HL-60/S4 treated with retinoic acid at 250 ng/mL for 4 days and 3 days (cell line): Measurements from ENCODE around the gene SIM1.

Source experiments
- in situ Hi-C: fragments of 300-500 bp; cut with MboI; formaldehyde crosslinking; loops from 2 replicates; pipeline ENCODE4 v1.7.0; 2022; ENCODE audit warnings: low sequenced_read_pairs

The SIM1 gene

DNA sequence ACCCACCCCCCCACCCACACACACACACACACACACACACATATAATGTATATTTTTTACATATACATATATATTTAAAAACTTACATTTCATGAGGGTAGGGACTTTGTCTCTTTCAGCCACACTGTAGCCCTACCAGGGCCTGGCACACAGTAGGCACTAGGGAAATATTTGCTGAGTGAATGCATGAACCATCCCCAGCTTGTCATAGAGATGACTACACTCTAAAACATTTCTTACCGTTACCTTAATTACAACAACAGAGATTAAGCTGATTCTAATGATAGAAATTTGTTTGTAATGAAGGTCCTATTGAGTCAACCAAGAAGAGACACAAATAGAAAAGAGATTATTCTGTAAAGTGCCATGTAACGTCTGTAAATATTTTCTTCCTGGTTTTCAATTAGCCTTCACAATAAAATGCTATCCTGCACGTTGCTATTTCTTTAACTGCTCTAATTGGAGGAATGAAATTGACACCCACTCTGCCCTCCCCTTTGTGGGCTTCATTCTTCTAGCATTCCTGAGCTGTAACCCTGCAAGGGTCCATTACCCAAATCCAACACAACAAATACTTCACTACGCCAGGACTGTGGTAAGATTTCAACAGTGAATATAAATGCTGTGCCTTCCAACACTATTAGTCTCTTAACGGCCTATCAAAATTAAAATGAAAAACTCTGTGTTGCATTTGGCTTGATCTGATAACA is 30.8 kb downstream of the SIM1 start:
- in situ Hi-C loops = no loop called here

DNA sequence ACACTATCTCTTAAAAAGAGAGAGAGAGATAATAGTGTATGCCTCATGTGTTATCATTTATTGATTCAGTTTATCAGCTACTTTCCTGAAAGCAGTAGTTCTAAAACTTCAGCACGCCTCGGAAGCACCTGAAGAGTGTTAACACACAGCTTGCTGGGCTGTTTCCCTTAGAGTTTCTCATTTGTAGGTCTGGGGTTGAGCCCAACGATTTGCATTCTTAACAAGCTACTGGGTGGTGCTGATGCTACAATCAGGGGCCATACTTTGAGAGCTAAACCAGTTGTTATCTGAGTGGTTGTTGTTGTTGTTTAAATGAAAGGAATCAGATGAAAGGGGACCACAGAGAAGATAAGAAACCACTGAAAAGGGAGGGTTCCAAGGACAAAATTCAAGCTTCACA is 32.6 kb downstream of the SIM1 start:
- in situ Hi-C loops = no loop called here

DNA sequence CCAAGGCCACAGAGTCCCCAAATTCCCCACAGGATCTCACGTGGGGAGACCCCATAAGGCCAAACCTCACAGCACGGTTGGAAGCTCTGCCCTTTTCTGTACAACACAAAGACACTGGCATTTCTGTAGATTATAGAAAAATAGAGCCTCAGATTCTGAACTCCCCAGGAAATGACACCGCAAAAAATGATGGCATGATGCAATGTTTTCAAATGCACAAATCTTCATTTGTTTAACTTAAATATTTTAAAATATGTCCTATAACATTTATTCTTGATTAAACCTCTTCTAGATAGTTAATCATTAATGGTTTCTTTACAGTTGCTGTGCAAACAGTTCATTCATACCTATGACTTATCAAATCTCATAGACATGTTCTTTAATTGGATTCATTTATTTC is 33.8 kb downstream of the SIM1 start:
- in situ Hi-C loops = no loop called here

DNA sequence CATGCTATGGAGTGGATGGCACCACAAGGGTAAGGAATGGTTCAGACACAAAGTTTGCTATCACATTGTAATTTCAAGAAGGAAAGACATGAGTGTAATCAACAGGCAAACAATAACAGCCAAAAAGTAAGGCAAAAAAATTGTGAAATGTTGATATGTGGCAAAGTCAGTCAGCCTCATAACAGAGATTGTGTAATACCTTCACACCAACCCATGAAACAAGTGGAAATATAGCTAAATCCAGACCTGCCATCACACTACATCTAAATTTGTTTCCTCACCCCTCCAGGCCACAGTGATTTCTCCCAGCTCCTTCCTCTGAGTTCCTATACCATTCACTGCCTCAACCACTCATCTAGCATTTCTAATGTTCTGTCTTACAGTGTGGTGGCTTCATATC is 37.3 kb downstream of the SIM1 start:
- in situ Hi-C loops = no loop called here

DNA sequence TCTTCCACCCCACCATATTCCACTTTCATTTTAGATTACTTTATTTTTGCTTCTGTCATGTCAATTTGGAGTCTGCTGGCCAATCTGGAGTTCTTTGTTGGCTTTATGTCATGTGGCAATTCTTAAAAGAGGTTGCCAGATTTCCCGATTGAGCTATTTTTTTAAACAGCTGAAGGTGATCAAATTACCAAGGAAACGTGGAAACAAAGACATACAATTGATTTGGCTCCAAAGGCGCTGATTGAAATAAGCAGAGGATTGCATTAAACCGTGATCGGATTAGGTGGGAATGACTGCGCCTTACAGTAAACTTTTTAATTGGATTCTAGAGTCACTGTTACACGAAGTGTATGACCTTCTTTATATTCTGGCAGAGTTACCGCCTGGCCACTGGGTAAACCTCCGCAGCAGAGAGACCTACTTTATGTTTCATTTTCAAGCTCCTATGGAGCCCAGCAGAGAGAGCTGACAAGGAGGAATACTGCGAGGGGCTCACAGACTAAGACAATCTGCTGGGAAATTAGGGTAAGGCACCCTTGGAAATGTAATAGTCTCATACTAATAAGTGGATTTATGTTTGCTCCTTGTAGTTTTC is 37.9 kb downstream of the SIM1 start:
- in situ Hi-C loops = no loop called here

DNA sequence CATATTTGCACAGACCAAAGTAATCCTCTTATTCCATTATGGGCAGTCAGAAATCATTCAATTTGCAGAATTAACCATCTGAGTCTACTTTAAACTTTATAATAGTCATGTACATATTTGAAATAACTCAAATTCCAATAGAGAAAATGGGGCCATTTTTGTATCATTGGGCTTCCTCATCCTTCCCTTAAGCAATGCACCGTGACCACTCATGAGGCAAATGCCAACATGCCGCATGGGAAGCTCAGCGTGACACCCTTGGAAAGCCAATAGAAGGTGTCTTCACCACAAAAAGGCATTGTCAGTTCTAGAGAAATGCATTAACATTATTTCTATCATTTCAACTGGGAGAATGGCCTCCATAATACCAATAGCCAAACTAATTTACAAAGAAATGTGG is 38.5 kb downstream of the SIM1 start:
- in situ Hi-C loops = no loop called here

DNA sequence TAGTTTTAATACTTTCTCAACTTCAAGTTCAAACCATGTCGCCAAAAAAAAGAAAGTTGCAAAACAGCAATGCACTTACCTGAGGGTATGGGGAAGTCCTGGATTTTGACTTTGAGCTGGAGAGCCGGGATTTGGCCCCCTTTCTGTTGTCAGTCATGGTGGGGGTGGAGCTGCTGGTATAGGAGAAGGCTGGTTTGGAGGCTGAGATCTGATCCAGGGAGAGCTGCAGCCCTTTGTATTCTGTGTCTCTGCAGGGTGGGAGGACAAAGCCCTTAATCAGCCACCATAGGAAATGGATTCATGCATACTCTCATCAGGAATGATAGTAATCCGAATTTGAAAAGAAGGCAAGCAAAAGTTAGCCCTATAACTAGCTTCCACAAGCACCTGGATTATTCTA is 44.0 kb downstream of the SIM1 start:
- in situ Hi-C loops = no loop called here

DNA sequence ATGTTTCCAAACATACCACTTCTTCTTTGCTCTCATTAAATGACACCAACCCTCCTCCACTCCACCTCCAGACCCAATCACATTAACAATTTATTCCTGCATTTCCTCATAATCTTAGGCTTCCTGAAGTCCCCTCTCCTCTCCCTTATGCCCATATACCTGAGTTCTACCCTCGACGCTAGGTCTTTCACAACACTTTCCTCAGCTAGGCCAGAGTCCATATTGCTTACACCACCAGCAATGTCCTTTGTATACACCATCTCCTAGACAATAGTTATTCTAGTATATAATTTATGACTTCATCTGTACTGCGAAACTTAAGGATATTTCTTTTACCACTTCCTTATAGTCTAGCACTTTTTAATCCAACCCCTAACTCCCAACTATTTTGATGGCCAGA is 47.7 kb downstream of the SIM1 start:
- in situ Hi-C loops = no loop called here

DNA sequence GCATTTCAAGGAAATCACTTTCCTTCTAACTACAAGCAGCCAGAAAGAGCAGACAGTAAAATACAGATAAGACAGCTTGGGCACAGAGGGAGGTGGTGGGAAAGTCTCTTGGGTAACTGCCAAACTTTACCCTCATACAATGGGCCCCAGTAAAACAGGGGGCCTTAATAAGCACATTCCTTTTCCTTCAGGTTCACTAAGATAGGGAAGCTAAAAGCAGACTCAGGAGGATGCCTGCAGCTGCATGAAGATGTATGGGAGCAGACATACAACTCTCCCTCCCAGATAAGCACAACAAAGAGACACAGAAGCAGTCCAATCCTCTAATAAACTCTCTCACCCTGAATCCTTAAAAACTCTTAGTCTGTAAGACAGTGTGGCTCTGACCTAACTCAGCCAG is 49.0 kb downstream of the SIM1 start:
- in situ Hi-C loops = no loop called here

DNA sequence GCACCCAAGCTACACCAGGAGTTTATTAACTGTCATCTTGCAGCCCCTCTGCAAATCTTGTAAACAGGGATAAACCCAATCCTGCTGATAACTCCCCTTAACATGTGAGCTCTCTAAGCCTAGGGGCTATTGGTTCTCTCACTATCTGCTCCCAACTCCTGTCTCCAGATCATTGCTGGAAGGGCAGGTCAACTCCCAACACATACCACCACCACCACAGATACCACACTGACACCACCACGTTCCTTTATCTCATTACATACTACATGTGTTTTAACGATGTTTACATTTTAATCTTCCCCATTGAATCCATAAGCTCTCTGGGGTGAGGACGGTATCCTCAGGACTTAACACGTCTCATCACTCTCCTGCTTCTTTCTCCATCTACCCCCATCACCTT is 51.8 kb downstream of the SIM1 start:
- in situ Hi-C loops = no loop called here

DNA sequence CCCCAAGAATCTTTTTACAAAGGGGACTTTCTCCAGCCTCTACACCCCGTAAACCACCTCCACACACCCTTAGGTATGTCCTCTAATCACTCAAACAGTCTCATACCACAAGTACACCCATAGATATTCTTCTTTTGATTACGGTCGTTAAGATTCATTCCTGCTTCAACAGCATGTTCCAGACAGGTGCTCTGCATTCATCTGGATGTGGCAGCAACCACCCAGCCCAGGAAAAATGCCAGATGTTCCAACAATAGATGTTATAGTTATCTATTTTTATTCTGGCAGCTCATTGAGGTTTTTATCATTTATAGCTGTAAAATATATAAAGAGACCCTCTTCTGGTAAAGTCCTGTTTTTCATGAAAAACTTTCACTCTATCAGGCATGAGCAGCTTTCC is 60.7 kb downstream of the SIM1 start:
- in situ Hi-C loops = no loop called here

DNA sequence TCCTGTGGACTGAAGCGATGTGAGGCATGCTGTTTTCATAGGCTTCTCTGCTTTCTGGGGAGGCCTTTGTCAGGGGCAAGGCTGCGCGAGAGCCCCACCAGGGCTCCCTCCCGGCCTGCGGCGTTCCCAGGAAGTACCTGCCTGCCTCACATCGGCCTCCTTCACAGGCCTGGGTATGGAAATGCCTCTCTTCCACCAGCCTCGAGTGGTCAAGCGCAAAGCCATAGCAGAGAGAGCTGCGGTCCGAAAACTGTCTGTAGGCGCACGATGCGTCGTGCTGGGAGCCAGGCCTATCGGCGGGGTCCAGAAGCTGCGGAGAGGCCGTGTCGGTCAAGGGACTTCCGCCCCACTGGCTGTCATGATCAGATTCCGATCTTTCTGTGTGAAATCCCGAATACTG is 71.2 kb downstream of the SIM1 start:
- in situ Hi-C loops = no loop called here

DNA sequence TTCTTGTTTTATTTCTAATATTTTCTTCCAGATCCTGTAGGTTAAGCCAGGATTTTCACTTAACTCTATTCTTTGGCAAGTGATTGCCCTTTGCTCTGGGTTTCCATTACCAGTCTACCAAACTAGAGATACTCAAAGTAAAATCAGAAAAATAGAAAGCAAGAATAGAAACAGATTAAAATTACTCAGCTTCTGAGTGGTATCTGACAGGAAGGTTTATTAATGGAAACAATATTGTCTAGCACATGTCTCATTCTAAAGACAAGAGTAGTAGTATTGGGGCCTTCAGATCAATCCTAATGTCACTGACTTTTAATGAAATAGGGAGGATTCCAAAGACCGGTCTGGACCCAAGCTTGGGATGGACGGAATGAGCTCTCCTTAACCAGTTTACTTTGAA is 72.3 kb downstream of the SIM1 start:
- in situ Hi-C loops = no loop called here

DNA sequence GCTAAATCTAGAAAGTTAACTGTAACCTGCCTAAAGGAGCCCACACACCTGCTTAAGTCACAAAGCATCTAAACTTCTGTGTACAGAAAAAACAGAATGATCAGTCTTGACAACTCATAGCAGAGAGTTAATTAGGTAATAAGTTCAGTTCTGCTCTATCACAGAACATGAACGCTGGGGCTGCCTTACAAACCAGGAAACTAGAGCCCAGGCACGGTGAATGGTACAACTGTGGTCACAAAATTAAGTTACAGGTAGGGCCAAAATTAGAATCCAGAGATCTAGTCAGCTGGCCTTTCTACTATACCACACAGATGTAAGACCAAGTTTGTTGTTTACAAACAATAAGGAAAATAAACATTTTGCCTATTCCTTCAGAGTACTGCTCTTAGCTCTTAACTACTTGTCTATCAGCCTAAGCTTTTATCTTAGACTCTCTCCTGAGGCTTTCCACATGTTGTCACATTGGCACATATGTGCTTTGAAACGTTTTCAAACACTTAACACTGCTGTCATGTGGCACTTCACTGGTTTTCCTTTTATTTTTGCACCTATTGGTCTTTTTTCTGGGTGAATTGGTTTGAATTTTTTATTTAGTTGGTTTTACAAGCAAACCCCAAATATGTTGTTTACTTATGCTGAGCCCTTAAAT is 75.7 kb downstream of the SIM1 start:
- in situ Hi-C loops = no loop called here

DNA sequence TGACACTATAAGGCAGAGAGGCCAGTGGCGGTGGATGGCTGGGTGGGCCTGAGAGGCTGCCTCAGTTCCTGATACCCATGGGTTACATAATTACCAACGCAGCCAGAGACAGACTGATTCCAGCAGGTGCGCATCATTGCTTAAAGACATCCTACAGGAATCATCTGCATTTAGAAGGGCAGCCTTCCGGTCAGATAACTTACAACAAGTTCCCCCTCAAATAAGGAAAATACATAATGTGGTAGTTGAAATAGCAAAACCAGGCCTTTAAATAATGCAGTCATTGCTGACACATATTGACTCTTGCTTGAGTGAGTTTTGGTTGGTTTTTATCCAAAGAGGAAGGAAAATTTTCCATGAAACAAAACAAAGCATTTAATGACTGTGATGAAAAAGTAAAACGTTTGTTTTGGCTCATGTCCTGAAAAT is 81.9 kb downstream of the SIM1 start:
- in situ Hi-C loops = no loop called here

DNA sequence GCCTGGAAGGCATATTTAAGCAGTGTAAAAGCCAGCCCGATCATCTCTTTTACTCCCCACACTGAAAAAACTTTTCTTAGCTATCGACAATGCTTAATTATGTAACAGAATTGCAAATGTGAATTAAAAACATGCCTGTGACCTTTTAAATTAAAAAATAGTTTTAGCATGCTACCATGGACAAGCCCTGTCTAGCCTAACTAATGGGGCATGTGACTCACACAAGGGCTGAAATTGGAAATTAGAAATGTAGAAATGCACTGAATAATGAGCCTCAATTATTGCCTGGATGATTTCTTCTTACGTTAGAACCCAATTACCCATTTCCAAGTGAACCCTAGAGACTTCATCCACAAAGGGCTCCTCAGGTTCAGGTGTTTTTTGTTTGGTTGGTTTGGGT is 82.7 kb downstream of the SIM1 start:
- in situ Hi-C loops = no loop called here

DNA sequence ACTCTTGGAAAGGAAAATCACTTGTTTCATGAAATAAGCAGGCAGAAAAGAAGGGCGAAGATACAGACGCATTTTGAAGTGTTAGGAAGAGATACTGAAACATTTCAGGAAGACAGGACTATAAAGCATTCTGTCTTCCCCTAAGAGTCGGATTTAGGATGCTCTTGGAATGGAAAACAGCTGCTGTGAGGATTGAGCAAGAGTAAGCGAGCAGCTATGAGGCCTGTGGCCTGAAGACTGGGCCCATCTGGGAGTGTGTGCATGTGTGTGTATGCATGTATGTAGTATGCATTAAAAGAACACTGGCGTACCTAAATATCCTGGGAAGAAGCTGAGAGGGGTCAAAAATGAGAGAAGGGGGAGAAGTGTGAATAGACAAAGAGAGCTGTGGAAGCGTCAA is 83.6 kb downstream of the SIM1 start:
- in situ Hi-C loops = no loop called here

DNA sequence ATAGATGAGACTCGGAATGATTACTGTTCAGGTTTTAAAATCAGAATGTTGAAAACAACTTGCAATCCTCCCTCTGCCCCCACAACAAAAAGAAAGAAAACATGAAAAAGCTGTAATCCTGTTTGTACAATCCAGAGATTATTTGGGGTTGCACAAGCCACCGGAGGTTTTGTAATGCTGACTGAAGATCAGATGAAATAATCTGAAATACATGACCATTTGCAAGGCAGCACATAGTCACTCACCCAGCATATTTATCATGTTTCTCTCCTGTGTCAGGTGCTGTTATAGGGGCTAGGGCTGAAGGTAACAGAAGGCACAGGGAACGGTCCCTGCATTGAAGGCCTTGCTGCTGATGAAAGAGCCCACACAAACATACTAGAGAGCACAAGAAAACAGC is 85.3 kb downstream of the SIM1 start:
- in situ Hi-C loops = no loop called here

DNA sequence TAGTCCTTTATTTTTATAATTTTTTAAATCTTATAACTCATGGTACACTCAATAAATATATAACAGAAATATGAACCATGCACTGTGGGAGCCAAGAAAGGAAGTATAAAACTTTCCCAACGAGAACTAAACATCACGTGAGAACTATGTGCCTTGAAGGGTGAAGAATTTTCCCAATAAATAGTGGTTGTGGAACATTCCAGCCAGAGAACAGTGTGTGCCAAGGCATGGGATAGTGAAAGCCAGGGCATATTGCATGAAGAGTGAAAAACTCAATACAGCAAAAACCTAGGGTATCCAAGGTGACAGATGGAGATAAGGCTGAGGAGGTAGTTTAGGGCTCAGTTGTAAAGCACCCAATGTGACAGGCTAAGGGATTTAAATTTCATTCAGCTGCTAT is 86.1 kb downstream of the SIM1 start:
- in situ Hi-C loops = no loop called here

DNA sequence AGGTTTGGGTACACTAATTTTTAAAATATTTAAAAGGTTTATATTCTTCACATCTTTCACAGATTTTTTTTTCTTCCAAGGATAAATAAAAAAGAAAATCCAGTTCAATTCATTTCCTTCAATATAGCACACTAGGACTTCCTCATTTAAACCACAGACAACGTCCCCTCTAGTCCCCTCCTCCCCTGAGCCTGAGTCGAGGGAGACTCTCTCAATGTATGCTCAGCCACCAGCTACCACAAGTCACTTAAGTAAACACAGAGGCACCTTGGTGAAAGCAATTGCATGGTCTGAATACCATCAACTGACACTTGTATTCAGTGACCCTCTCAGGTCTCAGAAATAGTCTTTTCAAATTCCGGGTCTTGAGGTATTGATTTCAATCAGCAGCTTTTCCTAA is 88.6 kb downstream of the SIM1 start:
- in situ Hi-C loops = no loop called here

DNA sequence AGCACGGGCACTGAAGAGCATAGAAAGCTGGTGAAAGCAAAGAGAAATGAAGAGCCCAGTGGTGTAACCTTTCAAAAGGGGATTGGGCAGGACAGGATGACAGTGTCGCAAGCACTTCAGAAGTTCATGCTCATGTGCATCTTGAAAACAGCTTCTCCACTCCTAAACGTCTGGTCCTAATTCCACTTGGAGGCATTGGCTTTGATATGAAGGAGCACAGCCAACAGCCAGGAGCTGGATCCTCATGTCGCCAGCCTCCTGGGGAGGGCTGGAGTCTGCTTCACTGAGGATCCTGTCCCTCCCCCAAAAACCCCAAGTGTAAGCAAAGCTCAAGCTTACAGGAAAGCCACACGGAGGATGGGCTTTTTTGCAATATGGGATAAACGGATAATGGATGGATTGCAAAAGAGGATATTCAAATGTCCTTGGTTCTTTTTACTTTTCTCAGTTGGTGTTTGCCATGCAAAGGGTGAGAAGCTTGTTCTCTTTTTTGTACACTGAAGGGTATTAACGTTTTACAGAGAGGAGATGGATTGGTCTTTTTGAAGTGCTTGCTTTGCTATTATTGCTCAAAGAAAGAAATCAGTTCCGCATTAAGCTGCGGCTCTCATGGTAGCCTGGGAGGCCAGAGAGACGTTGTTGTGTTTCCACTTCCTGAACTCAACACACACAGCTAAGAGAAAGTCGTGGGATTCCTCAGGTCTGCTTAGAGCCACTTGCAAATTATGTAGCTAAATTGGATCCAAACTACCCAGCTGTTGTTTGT is 92.2 kb downstream of the SIM1 start:
- in situ Hi-C loops = no loop called here

DNA sequence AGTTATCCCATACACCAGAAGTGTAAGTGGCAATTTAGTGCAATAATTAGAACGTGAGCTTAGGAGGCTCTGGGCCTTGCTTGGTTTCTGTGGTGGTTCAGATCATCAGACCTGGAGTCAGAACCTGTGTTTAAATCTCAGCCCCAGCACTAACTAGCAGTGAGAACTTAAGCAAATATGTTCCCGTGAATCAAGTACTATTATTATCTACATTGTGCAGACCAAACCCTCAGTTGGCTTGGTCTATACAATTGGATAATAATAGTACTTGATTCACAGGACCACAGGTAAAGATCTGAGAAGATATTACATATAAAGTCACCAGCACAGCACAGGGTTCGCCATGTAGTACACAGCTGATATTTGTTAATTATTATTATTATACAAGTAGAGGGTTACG is 93.1 kb downstream of the SIM1 start:
- in situ Hi-C loops = no loop called here
